ENCODE measurements around the gene ALPK3. TPM values are rescaled to one million over a fixed set of nuclear protein-coding genes. Genes with fewer than 3 reads are reported as not detected.

The ALPK3 gene
- total and polyA plus RNA-seq, 2 donors (not counting 3 experiments of a cell fraction or from before 2014, with no cell fraction given), result 18.4 to 36.2 TPM

DNA sequence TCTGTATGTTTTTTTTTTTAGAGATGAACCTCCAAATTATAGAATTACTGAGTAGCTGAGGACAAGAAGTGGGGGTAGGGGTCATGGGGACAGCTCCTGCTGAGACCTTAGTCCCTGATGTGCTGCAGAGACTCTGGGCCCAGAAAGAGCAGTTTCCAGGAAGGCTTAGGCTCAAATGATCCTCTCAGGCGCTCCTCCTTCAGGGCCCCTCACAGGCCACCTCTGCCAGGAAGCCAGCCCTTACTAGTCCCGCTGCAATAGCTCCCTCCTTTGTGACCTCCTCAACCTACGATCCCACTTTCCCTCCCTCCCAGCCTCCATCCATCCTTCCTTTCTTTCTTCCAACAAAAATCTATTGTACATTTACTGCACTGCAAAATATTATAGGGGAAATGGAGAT lies 91.9 kb downstream of the ALPK3 start:
- no peak for TF ChIP-seq JUN (IDR thresholded peaks at IDR 0.05; ENCODE audit: borderline replicate concordance, insufficient read depth, insufficient read length, low read depth)
- no peak for TF ChIP-seq EZH2 (IDR thresholded peaks at IDR 0.05; ENCODE audit: borderline replicate concordance, low read depth, low read length, severe bottlenecking)
- TF ChIP-seq FOS (IDR thresholded peaks at IDR 0.05; ENCODE audit: borderline replicate concordance, insufficient read depth, low read length), result no peak
- TF ChIP-seq POLR2A (IDR thresholded peaks at IDR 0.05; ENCODE audit: low read depth, low read length), result no peak
- no peak for TF ChIP-seq POLR2AphosphoS5 (IDR thresholded peaks at IDR 0.05; ENCODE audit: insufficient read depth, low read depth, low read length)
- no peak for TF ChIP-seq MYC (IDR thresholded peaks at IDR 0.05; ENCODE audit: low read depth, low read length)
- BruUV-seq (replicated peaks), result no TSS peak
- H3K9me1 ChIP-seq (replicated peaks; ENCODE audit: control insufficient read depth, extremely low read depth, insufficient read depth, low read length), result no peaks in the 10 kb centered on the region
- H3K27me3 ChIP-seq (ENCODE audit: control insufficient read depth in 2 of 2, insufficient read depth in 2 of 2, low read length in 2 of 2), result no peaks in the 10 kb centered on the region
- dilution Hi-C loops (cut with MboI; ENCODE audit: extremely low pct_ligation_motif_present, low sequenced_read_pairs), result no loop called here
- H2AFZ ChIP-seq (ENCODE audit: low read depth, low read length), result no peak overlapping the region
- peaks cover 28% of the 10 kb centered on the region for H3K4me1 ChIP-seq (ENCODE audit: control insufficient read depth, extremely low read depth, insufficient read depth, low read length)
- H3K9me3 ChIP-seq (replicated peaks; ENCODE audit: control insufficient read depth, insufficient read depth, low read length), result no peaks in the 10 kb centered on the region
- POLR2A ChIA-PET, result interaction anchor here (1.1 kb wide), 1 partner anchor 338 kb away, joined by 3 read pairs; no protein-coding TSS in a partner anchor
- no peak overlapping the region for H3K4me3 ChIP-seq (replicated peaks in 1 of 3; ENCODE audit: insufficient read depth in 1 of 3, low read depth in 1 of 3, low read length in 3 of 3)
- no peak overlapping the region for H3K9ac ChIP-seq (replicated peaks; ENCODE audit: extremely low read depth, insufficient read depth, low read length)
- no peaks in the 10 kb centered on the region for H3K79me2 ChIP-seq (ENCODE audit: control insufficient read depth, insufficient read depth, low read length)
- CTCF ChIA-PET, result interaction anchor here (0.9 to 1.7 kb wide), 3 partner anchors 19 to 46 kb away, joined by 3 to 5 read pairs (median 3); no protein-coding TSS in a partner anchor
- FAIRE-seq (no peak), DNase-seq (ENCODE audit: low read depth, low spot score) (no peak)
- no peak overlapping the region for H3K4me2 ChIP-seq (ENCODE audit: insufficient read depth, low read length)
- no peaks in the 10 kb centered on the region for H4K20me1 ChIP-seq (replicated peaks; ENCODE audit: control insufficient read depth, extremely low read depth, insufficient read depth, low read length)
- H3K27ac ChIP-seq (ENCODE audit: insufficient read depth, low read depth, low read length), result no peak overlapping the region
- intact Hi-C loops (cut with micrococcal nuclease), result no loop called here
- H3K36me3 ChIP-seq (ENCODE audit: control insufficient read depth in 2 of 2, extremely low read depth in 1 of 2, insufficient read depth in 2 of 2, low read length in 2 of 2), result no peaks in the 10 kb centered on the region

GRCh38 chr15:84909782-84910181 lies 92.6 kb downstream of the ALPK3 start:
- H3K27ac ChIP-seq (ENCODE audit: insufficient read depth, low read depth, low read length), result no peak overlapping the region
- H3K4me3 ChIP-seq (replicated peaks in 1 of 3; ENCODE audit: insufficient read depth in 1 of 3, low read depth in 1 of 3, low read length in 3 of 3), result no peak overlapping the region
- no peaks in the 10 kb centered on the region for H4K20me1 ChIP-seq (replicated peaks; ENCODE audit: control insufficient read depth, extremely low read depth, insufficient read depth, low read length)
- no peak overlapping the region for H2AFZ ChIP-seq (ENCODE audit: low read depth, low read length)
- H3K9ac ChIP-seq (replicated peaks; ENCODE audit: extremely low read depth, insufficient read depth, low read length), result no peak overlapping the region
- intact Hi-C loops (cut with micrococcal nuclease), result loop anchor here (5.0 kb wide), 1 partner anchor 32 kb away; no protein-coding TSS in a partner anchor
- no peaks in the 10 kb centered on the region for H3K9me1 ChIP-seq (replicated peaks; ENCODE audit: control insufficient read depth, extremely low read depth, insufficient read depth, low read length)
- no peak for DNase-seq (ENCODE audit: low read depth, low spot score)
- no peaks in the 10 kb centered on the region for H3K79me2 ChIP-seq (ENCODE audit: control insufficient read depth, insufficient read depth, low read length)
- ChIA-PET POLR2A (interaction anchor here (1.1 kb wide), 1 partner anchor 339 kb away, joined by 3 read pairs; no protein-coding TSS in a partner anchor), CTCF (interaction anchor here (0.9 to 1.7 kb wide), 3 partner anchors 18 to 45 kb away, joined by 3 to 5 read pairs (median 3); no protein-coding TSS in a partner anchor)
- H3K4me1 ChIP-seq (ENCODE audit: control insufficient read depth, extremely low read depth, insufficient read depth, low read length), result peaks cover 34% of the 10 kb centered on the region
- no peak overlapping the region for H3K4me2 ChIP-seq (ENCODE audit: insufficient read depth, low read length)
- TF ChIP-seq JUN (IDR thresholded peaks at IDR 0.05; ENCODE audit: borderline replicate concordance, insufficient read depth, insufficient read length, low read depth) (no peak), FOS (IDR thresholded peaks at IDR 0.05; ENCODE audit: borderline replicate concordance, insufficient read depth, low read length) (no peak), GATA2 (IDR thresholded peaks at IDR 0.05; ENCODE audit: insufficient read depth, insufficient read length, low read depth, low read length) (no peak), POLR2A (IDR thresholded peaks at IDR 0.05; ENCODE audit: low read depth, low read length) (no peak), MAX (IDR thresholded peaks at IDR 0.05; ENCODE audit: insufficient read depth, insufficient read length) (no peak), EZH2 (IDR thresholded peaks at IDR 0.05; ENCODE audit: borderline replicate concordance, low read depth, low read length, severe bottlenecking) (no peak), POLR2AphosphoS5 (IDR thresholded peaks at IDR 0.05; ENCODE audit: insufficient read depth, low read depth, low read length) (no peak)
- TF ChIP-seq, protein P1, sequence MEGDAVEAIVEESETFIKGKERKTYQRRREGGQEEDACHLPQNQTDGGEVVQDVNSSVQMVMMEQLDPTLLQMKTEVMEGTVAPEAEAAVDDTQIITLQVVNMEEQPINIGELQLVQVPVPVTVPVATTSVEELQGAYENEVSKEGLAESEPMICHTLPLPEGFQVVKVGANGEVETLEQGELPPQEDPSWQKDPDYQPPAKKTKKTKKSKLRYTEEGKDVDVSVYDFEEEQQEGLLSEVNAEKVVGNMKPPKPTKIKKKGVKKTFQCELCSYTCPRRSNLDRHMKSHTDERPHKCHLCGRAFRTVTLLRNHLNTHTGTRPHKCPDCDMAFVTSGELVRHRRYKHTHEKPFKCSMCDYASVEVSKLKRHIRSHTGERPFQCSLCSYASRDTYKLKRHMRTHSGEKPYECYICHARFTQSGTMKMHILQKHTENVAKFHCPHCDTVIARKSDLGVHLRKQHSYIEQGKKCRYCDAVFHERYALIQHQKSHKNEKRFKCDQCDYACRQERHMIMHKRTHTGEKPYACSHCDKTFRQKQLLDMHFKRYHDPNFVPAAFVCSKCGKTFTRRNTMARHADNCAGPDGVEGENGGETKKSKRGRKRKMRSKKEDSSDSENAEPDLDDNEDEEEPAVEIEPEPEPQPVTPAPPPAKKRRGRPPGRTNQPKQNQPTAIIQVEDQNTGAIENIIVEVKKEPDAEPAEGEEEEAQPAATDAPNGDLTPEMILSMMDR (IDR thresholded peaks at IDR 0.05; ENCODE audit: extremely low read depth in 1 of 2, insufficient read depth in 1 of 2, low read depth in 1 of 2, low read length in 2 of 2), result no peak
- H3K27me3 ChIP-seq (ENCODE audit: control insufficient read depth in 2 of 2, insufficient read depth in 2 of 2, low read length in 2 of 2), result no peaks in the 10 kb centered on the region
- H3K36me3 ChIP-seq (ENCODE audit: control insufficient read depth in 2 of 2, extremely low read depth in 1 of 2, insufficient read depth in 2 of 2, low read length in 2 of 2), result no peaks in the 10 kb centered on the region
- FAIRE-seq, result no peak
- dilution Hi-C loops (cut with MboI; ENCODE audit: extremely low pct_ligation_motif_present, low sequenced_read_pairs), result no loop called here
- no TSS peak for BruUV-seq (replicated peaks)
- H3K9me3 ChIP-seq (replicated peaks; ENCODE audit: control insufficient read depth, insufficient read depth, low read length), result no peaks in the 10 kb centered on the region

Measured in endothelial cell of umbilical vein (primary cell).